Muscle layer of duodenum (tissue), 2 donors: ENCODE measurements around the gene H1-8.
A peak's percentile ranks its signal among the peaks of the same experiment; 100 is the strongest.

Source experiments
- H3K27ac ChIP-seq: one replicate; pipeline ENCODE4 v1.7.0; 2013; ENCODE audit warnings: mild to moderate bottlenecking, low read length
- H3K27me3 ChIP-seq: one replicate; pipeline ENCODE4 v1.7.0; 2013; ENCODE audit warnings: low read depth, mild to moderate bottlenecking, control low read depth, low read length
- H3K36me3 ChIP-seq, 2 donors: one replicate each; pipeline ENCODE4 v1.7.0; 2013; ENCODE audit warnings: low read length in 2 of 2, control low read depth in 1 of 2, mild to moderate bottlenecking in 1 of 2; ENCODE audit not compliant: insufficient read depth in 2 of 2, control insufficient read depth in 1 of 2
- H3K4me1 ChIP-seq, 2 donors: one replicate each; pipeline ENCODE4 v1.7.0; 2013; ENCODE audit warnings: low read length in 2 of 2, mild to moderate bottlenecking in 2 of 2, control low read depth in 1 of 2, moderate library complexity in 1 of 2; ENCODE audit not compliant: insufficient read depth in 2 of 2, control insufficient read depth in 1 of 2
- H3K4me3 ChIP-seq, 2 donors: one replicate each; pipeline ENCODE4 v1.7.0; 2013; ENCODE audit warnings: low read length in 2 of 2, low read depth in 1 of 2, mild to moderate bottlenecking in 1 of 2
- H3K9me3 ChIP-seq, 2 donors: one replicate each; pipeline ENCODE4 v1.7.0; 2013; ENCODE audit warnings: low read length in 2 of 2, control low read depth in 1 of 2, mild to moderate bottlenecking in 1 of 2; ENCODE audit not compliant: control insufficient read depth in 1 of 2
- donor health status: healthy.

H1-8 gene

GRCh38 chr3:129558772-129559564 is 16.0 kb downstream of the H1-8 start:
- H3K36me3 ChIP-seq, result peaks cover 10 to 19% of the 10 kb centered on the region in 2 donors
- no peaks in the 10 kb centered on the region for H3K9me3 ChIP-seq
- H3K4me1 ChIP-seq, result peaks cover 0 to 47% of the 10 kb centered on the region in 2 donors
- H3K27ac ChIP-seq, result no peak overlapping the region
- H3K4me3 ChIP-seq, result no peak overlapping the region
- no peaks in the 10 kb centered on the region for H3K27me3 ChIP-seq

DNA sequence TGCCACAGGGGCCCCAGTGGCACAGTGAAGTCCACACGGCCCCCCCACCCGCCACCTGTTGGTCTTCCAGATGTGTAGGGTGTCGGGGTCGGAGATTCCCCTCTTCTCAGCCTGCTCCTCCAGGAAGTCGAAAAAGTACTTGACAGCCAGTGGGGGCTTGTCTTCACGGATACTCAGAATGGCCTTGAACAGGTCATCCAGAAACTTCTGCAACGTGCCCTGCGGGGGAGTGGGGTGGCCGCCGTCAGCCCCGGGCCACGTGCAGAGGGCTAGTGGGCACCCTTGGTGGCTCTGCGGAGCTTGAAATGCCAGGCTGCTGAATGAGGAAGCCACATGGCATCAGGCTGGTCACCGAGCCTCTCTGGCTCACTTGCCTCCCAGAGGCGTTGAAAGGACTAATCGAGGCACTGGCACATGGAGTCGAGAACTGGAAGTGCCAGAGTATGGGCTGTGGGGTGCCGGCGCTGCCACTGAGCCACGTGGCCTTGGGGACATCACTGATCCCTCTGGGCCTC is 16.6 kb downstream of the H1-8 start:
- Histone ChIP-seq H3K27ac (no peak overlapping the region), H3K36me3 (peaks cover 13 to 19% of the 10 kb centered on the region in 2 donors), H3K27me3 (no peaks in the 10 kb centered on the region)

DNA sequence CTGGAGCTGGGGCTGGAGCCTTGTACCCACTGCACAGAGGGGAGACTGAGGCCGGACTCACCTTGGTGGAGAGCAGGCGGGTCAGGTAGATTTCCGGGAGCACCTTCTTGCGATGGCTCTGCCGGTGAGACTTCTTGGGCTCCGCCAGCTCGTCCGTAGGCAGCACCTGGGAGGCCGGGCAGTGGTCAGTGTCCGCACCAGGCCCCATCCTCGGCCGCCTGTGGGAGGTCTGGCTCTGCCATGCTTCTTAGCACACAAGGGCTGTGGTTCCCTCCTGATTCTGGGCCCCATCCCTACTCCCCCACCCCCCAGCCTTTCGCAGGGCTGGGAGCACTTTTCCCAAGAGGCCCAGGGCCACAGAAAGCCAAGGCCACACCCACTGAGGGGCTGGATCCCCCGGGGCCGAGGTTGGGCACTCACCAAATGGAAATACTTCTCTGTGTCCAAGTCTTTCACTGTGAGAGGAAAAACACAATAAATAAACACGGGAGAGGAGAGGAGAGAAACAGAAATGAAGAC is 17.4 kb downstream of the H1-8 start:
- Histone ChIP-seq H3K4me3 (peak overlapping the region; percentile 1 to 2), H3K27me3 (no peaks in the 10 kb centered on the region), H3K27ac (peak overlapping the region; percentile 80), H3K4me1 (peaks cover 0 to 46% of the 10 kb centered on the region in 2 donors), H3K36me3 (peaks cover 13 to 22% of the 10 kb centered on the region in 2 donors), H3K9me3 (no peaks in the 10 kb centered on the region)

More for the DNA sequence above, 16.6 kb downstream of the H1-8 start:
- no peaks in the 10 kb centered on the region for H3K9me3 ChIP-seq
- H3K4me1 ChIP-seq, result peaks cover 0 to 47% of the 10 kb centered on the region in 2 donors
- H3K4me3 ChIP-seq, result no peak overlapping the region

- Histone ChIP-seq H3K27me3 (no peaks in the 10 kb centered on the region), H3K9me3 (no peaks in the 10 kb centered on the region), H3K36me3 (peaks cover 17 to 26% of the 10 kb centered on the region in 2 donors), H3K4me1 (peaks cover 0 to 41% of the 10 kb centered on the region in 2 donors), H3K27ac (peak overlapping the region; percentile 80), H3K4me3 (peak overlapping the region; percentile 1 to 2)
Measured at GRCh38 chr3:129560911-129561594, 18.1 kb downstream of the H1-8 start.

GRCh38 chr3:129561619-129562248 is 18.8 kb downstream of the H1-8 start:
- no peaks in the 10 kb centered on the region for H3K27me3 ChIP-seq
- no peak overlapping the region for H3K4me3 ChIP-seq
- H3K27ac ChIP-seq, result no peak overlapping the region
- peaks cover 17 to 29% of the 10 kb centered on the region in 2 donors for H3K36me3 ChIP-seq
- H3K9me3 ChIP-seq, result no peaks in the 10 kb centered on the region
- H3K4me1 ChIP-seq, result peaks cover 0 to 44% of the 10 kb centered on the region in 2 donors

DNA sequence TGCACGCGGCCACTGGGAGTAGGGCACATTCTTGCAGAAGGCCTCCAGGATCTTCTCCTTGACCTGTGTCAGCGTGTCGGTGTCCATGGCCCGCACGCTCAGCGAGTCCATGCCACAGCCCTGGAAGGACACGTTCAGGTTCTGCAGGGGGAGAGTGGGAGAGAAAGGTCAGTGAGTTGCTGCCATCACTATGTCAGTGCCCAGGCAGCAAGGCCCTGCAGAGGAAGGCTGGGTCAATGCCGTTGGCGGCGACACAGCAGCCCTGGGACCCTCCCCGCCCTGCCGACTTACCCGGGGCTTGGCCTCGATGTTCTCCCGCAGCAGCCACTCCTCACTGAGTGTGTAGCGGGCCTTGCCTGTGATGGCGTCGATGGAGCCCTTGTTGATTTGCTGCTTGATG is 19.8 kb downstream of the H1-8 start:
- Histone ChIP-seq H3K36me3 (peaks cover 17 to 35% of the 10 kb centered on the region in 2 donors), H3K9me3 (no peaks in the 10 kb centered on the region), H3K27me3 (no peaks in the 10 kb centered on the region), H3K4me3 (no peak overlapping the region), H3K4me1 (peaks cover 0 to 54% of the 10 kb centered on the region in 2 donors), H3K27ac (no peak overlapping the region)

GRCh38 chr3:129563332-129563731 is 20.4 kb downstream of the H1-8 start:
- Histone ChIP-seq H3K36me3 (peaks cover 17 to 32% of the 10 kb centered on the region in 2 donors), H3K9me3 (no peaks in the 10 kb centered on the region), H3K27me3 (no peaks in the 10 kb centered on the region), H3K4me1 (peaks cover 0 to 55% of the 10 kb centered on the region in 2 donors), H3K4me3 (no peak overlapping the region), H3K27ac (no peak overlapping the region)

GRCh38 chr3:129563850-129564535 is 21.0 kb downstream of the H1-8 start:
- H3K9me3 ChIP-seq, result no peaks in the 10 kb centered on the region
- no peak overlapping the region for H3K27ac ChIP-seq
- peaks cover 0 to 51% of the 10 kb centered on the region in 2 donors for H3K4me1 ChIP-seq
- no peaks in the 10 kb centered on the region for H3K27me3 ChIP-seq
- no peak overlapping the region for H3K4me3 ChIP-seq
- peaks cover 17 to 30% of the 10 kb centered on the region in 2 donors for H3K36me3 ChIP-seq

DNA sequence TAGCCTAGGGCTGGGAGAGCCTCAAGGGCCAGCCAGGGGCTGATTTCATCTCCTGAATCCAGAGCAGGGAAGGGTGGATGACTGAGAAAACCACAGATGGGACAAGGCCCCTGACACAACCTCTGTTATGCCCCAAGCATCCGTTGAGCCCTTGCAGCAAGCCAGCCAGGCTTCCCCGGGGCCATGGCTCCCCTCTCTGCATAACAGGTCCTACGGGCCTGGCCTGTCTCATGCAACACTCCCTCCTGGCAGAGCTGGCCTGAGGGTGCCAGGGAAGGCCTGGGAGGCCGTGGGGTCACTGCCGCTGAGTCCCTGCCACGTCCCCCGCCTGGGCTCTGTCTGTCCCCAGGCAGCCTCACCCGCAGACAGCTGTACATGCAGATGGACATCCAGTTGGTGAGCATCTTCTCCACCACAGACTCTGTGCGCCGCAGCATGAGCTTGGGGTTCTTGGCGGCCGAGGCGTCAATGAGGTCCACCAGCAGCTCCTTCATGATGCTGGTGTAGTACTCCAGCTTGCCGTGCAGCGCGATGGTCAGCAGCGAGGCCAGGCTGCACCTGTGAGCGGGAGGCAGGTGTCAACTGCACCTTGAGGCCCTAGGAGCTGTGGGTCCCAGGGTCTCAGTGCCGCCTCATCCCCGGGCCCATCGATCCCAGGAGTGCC is 22.1 kb downstream of the H1-8 start:
- H3K9me3 ChIP-seq, result no peaks in the 10 kb centered on the region
- H3K4me3 ChIP-seq, result no peak overlapping the region
- H3K27ac ChIP-seq, result no peak overlapping the region
- H3K36me3 ChIP-seq, result peaks cover 17 to 38% of the 10 kb centered on the region in 2 donors
- peaks cover 0 to 47% of the 10 kb centered on the region in 2 donors for H3K4me1 ChIP-seq
- H3K27me3 ChIP-seq, result no peaks in the 10 kb centered on the region

GRCh38 chr3:129565902-129566301 is 22.9 kb downstream of the H1-8 start:
- peaks cover 17 to 42% of the 10 kb centered on the region in 2 donors for H3K36me3 ChIP-seq
- H3K4me3 ChIP-seq, result no peak overlapping the region
- H3K9me3 ChIP-seq, result no peaks in the 10 kb centered on the region
- peaks cover 0 to 40% of the 10 kb centered on the region in 2 donors for H3K4me1 ChIP-seq
- no peak overlapping the region for H3K27ac ChIP-seq
- no peaks in the 10 kb centered on the region for H3K27me3 ChIP-seq
